SW480 (cell line): ENCODE results near the gene TNIK.
A peak's percentile ranks its signal among the peaks of the same experiment; 100 is the strongest.

Experiments used
- DNase-seq: peaks from one replicate; pipeline ENCODE4 v3.0.0-alpha.2; 2016; ENCODE audit warnings: low spot score

The TNIK gene

GRCh38 chr3:171340434-171340833, 119.8 kb downstream of the TNIK start:
- no peak for DNase-seq

DNA sequence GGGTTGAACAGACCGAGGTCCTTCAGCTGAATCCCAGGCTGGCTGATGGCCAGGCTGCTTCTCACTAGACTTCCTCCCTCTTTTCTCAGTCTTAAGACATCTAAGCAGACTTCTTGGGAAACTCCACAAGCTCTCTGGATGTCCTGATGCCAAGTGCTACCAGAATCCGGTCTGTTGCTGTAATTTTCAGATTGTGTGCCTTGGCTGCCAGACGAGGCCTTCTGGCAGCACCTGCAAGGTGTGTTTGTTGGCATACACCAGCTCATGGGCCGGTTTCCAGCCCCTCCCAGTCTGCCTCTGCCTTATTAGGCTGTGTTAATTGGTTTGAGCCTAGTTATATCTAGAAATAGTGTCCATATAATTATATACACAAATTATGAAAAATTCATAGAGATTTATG, 120.6 kb downstream of the TNIK start:
- DNase-seq, result no peak

DNA sequence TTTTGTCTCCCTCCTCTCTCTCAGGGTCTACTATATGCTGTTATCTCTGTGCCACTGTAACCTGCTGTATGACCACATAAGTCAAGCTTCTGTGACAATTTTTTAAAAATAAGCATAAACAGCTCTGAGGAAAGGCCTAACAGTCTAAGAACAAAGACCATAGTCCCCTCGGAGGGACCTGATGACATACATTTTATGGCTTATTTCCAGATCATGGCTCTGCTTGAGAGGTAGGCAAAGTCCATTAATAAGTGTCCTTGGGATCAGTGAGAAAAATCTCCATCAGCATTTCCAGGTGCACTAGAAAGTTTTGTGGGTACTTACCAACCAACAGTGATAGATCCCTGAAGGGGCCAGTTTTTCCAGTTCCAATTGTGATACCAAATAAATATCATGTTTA, 123.8 kb downstream of the TNIK start:
- no peak for DNase-seq

DNA sequence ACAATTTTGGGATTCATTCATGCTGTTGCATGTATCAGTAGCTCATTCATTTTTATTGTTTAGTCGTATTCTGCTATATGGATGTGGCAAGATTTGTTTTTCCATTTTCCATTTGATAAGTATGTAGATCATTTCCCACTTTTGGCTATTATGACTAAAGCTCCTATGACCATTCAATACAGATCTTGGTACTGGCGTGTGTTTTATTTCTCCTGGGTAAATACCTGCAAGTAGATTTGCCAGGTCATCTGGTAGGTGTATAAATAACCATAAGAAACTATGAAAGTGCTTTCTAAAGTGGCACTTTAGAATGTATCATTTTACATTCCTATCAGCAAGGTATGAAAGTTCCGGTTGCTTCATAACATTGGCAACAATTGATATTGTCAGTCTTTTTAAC, 124.6 kb downstream of the TNIK start:
- no peak for DNase-seq

GRCh38 chr3:171334465-171334811, 125.8 kb downstream of the TNIK start:
- DNase-seq, result no peak

DNA sequence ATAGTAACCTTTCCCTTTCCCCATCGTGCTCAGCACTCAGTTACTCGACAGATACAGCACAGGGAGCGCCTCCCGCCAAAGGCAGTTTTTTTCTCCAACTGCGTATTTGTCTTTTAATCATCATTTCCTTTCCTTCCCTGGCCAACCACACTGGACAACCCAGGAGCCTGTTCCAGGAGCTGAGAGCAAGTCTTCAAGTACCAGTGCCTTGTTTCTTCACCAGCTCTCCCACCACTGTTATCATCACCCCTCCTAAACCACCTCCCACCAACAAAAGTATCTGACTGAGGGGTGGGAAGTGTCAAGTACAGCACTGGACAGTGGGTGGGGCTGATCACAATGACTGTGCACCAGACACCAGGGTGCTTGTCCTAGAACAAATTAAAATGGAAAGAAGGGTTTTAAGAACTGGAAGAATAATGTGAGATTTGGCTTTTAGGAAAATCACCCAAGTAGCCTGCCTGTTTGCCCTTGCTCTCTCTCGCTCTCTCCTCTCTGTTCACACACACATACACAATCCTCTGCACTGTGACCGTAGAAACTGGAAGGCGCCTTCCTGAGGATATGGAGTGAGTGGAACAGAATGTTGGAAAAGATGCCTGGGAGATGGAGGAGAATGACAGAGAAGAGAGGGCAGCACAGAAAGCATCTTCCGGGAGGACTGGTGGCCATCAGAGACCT, 126.3 kb downstream of the TNIK start:
- no peak for DNase-seq

DNA sequence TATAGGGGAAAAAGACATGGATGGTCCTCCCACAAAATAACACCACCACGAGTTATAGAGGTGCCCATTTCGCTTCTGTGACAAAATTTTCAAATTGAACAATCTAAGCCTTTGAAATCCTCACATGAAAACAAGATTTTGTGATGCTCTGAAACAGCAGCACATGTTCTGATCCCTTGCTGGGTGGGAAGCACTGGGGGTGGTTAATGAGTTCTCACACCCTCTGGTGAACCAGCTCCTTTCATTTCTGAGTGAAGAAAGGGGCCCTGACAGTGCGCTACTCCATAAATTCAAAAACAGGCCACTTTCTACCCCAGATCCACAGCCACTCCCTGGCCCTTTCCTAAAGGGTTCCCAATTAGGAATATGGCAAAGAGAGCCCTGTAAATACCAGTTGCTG, 129.3 kb downstream of the TNIK start:
- DNase-seq, result no peak

GRCh38 chr3:171329746-171330145, 130.5 kb downstream of the TNIK start:
- DNase-seq, result no peak

GRCh38 chr3:171328419-171329082, 131.7 kb downstream of the TNIK start:
- peak; percentile 43 for DNase-seq

GRCh38 chr3:171327441-171328174, 132.6 kb downstream of the TNIK start:
- peak; percentile 23 for DNase-seq

DNA sequence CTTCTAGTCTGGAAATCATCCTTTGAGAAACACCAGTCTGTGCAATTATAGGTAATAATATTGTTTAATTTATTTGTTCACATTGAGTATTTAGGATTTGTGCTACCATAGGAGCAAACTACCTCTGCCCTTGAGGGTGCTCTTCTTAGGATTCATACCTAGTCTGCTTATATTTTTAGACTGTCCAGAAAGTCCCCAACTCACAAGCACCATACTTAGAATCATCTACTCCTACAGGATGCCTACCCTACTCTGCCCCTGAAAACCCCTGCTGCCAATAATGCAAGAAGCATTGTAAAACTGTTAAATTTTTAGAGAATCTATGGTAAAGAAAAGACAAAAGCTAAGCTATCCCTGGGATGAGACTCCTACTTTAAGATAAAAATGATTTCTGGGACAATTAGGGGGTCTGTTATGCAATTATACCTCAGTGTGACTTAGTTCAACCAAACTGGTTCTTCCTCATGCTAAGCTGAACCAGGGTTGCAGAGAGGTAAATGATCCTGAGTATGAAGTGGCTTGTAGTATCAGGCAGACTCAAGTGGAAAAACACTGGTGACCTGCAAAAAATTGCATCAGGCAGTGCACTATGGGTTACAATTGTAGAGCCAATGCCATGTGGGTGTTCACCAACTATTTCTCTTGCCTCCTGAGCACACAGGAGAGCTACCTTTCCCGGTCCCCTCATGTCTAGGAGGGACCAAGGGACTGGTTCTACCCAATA, 133.3 kb downstream of the TNIK start:
- DNase-seq, result no peak

DNA sequence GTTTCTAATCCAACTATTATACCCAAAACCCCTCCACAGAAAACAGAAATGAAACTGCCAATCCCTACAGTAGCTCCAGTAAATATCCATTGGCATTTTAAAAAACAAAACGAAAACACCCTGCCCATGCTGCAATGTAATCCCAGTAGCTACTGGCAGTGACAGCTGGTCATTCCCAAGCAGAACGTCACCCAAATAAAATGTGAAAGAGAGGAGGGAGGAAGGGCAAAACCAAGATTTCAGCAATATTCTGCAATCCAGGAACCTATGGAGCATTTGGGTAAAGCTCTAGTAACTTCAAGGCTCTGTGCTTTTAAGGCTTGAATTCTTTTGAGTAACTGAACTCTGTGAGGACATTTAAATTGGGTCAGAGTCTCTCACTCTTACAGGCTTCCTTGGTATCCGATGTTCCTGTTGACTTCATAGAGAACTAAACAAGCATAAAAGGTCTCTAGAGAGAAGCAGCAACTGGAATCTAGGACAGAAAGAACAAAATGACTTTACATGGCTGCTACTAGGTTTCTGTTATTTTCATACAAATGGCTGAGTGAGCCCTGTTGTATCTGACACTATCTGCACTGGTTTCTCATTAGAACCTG, 136.2 kb downstream of the TNIK start:
- DNase-seq, result no peak

DNA sequence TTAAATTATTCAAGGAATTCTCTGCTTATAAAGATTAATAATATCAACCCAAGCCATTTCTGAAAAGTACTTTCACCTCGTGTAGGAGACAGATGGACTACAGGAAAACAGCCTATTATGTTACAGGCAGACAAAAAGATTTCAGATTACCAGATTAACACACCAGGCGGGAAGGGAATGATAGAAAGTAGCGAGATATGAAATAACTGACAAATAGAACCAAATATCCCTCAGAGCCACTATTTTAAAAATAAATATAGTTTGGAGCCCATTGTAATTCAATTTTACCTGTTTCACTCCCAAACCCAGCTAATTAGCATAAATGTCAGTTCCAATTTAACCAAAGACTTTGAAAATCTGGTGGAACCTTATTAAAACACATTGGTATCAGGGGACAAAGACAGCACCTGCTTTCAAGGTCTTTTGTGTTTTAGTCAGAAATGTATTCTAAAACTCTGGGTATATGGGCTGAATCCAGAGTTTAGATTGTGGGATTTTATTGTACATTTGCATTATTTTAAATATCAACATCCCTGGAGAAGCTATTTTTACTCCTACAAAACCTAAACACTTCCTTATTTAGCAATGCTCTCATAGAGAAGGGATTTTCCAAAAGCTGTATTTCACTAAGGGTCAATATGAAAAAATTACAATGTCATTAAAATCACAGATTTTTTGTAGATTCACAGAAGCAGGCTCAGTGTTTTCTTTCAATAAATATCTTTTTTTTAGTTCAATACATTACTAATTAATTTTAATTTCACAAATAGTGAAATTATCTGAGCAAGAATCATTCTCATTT, 138.4 kb downstream of the TNIK start:
- DNase-seq, result no peak

- no peak for DNase-seq
Observed at GRCh38 chr3:171320750-171321558, 139.3 kb downstream of the TNIK start.

DNA sequence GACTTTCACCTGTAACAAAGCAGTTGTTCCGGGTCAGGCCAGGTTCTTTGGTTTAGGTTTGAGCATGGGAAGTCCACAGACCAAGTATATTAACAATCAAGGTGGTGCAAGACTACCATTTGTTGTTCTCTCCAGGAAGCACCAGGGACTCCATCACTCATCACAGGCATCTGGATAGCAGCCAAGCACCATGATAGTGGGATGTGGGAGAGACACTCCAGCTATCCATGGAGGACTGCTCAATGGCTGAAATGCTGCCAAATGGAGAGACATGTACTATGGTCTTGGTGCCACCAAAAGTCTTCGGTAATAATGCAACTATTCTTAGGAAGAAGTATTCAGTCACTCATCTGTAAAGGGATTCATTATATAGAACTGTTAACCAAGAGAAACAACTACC, 143.0 kb downstream of the TNIK start:
- DNase-seq, result no peak

GRCh38 chr3:171315919-171316318, 144.3 kb downstream of the TNIK start:
- DNase-seq, result no peak

GRCh38 chr3:171315101-171315500, 145.1 kb downstream of the TNIK start:
- no peak for DNase-seq

- no peak for DNase-seq
Observed at GRCh38 chr3:171314341-171314740, 145.9 kb downstream of the TNIK start.

DNA sequence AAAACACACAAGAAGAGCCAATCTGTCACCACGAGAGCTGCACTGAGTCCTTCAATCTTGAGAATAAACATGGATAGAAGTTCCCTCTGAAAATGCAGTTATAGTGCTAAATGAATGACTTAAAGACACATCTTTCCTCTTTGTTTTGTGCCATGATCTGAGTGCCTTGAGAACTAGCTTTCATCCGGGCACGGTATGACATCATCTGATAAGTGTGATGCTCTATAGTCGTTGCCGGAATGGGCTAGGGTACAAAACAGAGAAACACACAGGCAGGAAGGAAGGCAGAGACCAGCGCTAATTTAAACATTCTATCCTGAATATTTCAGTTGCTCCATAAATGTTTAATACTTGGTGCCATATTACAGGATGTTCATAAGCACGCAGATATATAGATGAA, 146.5 kb downstream of the TNIK start:
- no peak for DNase-seq

DNA sequence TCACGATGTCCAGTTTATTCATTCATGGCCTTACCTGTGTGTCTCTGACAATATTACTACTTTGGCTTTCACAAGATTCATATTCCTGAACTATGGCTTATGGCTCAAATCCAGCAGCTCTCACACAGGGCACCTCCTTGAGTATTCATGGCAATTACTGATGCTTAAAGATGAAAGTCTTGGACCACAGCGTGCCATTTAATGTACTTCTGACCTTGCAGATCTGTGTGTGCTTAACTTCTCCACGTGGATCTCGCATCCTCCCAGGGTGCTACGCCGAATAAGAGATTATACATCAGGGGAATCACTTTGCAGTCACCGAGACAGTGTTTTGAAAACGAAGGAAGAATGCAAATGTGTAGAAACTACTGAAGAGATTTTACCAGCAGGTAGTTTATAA, 147.5 kb downstream of the TNIK start:
- no peak for DNase-seq

DNA sequence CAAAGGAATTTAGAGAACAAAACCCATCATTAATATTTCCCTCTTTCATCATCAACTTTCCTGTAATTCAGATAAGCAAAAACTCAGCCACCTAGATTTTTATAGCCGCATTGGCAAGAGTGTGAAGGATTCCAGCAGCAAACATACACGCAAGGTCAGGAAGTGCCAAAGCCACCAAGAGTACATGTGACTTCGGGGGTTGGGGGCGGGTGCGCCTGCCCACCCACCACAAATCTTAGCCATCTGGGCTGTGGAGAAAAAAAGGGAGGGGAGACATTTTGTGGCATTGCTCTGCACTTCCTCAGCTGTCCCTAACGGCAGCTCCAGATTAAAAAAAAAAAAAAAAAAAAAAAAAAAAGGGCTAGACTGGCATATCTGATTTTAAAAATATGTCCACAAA, 148.4 kb downstream of the TNIK start:
- no peak for DNase-seq
